ENCODE measurements around the gene CYP1B1. TPM values are rescaled to one million over a fixed set of nuclear protein-coding genes. Genes with fewer than 3 reads are reported as not detected.

Gene CYP1B1
- total and polyA plus RNA-seq, 2 of the 4 experiments (the other 2 are of a cell fraction), result 0.65 to 1.1 TPM

- dilution Hi-C loops (cut with HindIII; ENCODE audit: low sequenced_read_pairs, unreplicated experiment), result no loop called here
- H2BK5ac ChIP-seq (ENCODE audit: low read depth, low read length, poor library complexity, severe bottlenecking), result no peak overlapping the region
- no peak overlapping the region for H3K18ac ChIP-seq (ENCODE audit: low read depth, low read length)
- H3K4me1 ChIP-seq (ENCODE audit: control insufficient read depth, insufficient read depth, low read length), result peaks cover 2% of the 10 kb centered on the region; the same call in 1 of the 2 replicates
- no peaks in the 10 kb centered on the region for H3K79me1 ChIP-seq (ENCODE audit: low read depth in 1 of 2, low read length in 2 of 2)
- no peak overlapping the region for H2AFZ ChIP-seq (replicated peaks; ENCODE audit: low read length, poor library complexity)
- H3K4ac ChIP-seq (ENCODE audit: low read depth, low read length), result no peak overlapping the region
- no peak overlapping the region for H3K4me3 ChIP-seq (ENCODE audit: insufficient read depth, low read depth, low read length)
- intact Hi-C loops (cut with micrococcal nuclease), result no loop called here
- CTCF ChIA-PET, result no interaction called here
- no CpG with 5 or more reads among the region's 2 CpGs for WGBS, 2 experiments (ENCODE audit: extremely low coverage in 2 of 2, insufficient read length in 1 of 2)
- no peak overlapping the region for H2BK15ac ChIP-seq (ENCODE audit: low read depth, low read length)
- H2AK9ac ChIP-seq (replicated peaks; ENCODE audit: low read depth, low read length, poor library complexity), result no peak overlapping the region
- H3K27ac ChIP-seq (ENCODE audit: insufficient read depth, low read length), result no peak overlapping the region
- no peak overlapping the region for H3K9ac ChIP-seq (ENCODE audit: low read depth, low read length)
- H3K9me1 ChIP-seq (ENCODE audit: insufficient read depth, low read length), result no peaks in the 10 kb centered on the region
- no peak for DNase-seq
- H4K8ac ChIP-seq (ENCODE audit: low read depth in 2 of 2, low read length in 2 of 2), result no peak overlapping the region
- no peaks in the 10 kb centered on the region for H3K36me3 ChIP-seq (ENCODE audit: control insufficient read depth, insufficient read depth, low read length)
- TF ChIP-seq MAFK (IDR thresholded peaks at IDR 0.05; ENCODE audit: low read depth, low read length) (no peak), FOS (IDR thresholded peaks at IDR 0.05; ENCODE audit: low read depth, low read length) (no peak), MXI1 (IDR thresholded peaks at IDR 0.05; ENCODE audit: borderline replicate concordance, low read depth, low read length) (no peak), CEBPB (IDR thresholded peaks at IDR 0.05; ENCODE audit: low read depth, low read length) (no peak), NFE2L2 (IDR thresholded peaks at IDR 0.05; ENCODE audit: low read depth, low read length) (no peak), CTCF (conservative IDR thresholded peaks at IDR 0.05; ENCODE audit: low read depth, low read length) (no peak), SMC3 (IDR thresholded peaks at IDR 0.05; ENCODE audit: low read depth, low read length) (no peak), ELK1 (IDR thresholded peaks at IDR 0.05; ENCODE audit: borderline replicate concordance, low read depth, low read length) (no peak), BHLHE40 (IDR thresholded peaks at IDR 0.05; ENCODE audit: low read depth, low read length) (no peak), CHD1 (IDR thresholded peaks at IDR 0.05; ENCODE audit: low read depth, low read length) (no peak), RAD21 (IDR thresholded peaks at IDR 0.05; ENCODE audit: low read length) (no peak), POLR2A (IDR thresholded peaks at IDR 0.05; ENCODE audit: low read depth, low read length) (no peak), MAZ (IDR thresholded peaks at IDR 0.05; ENCODE audit: borderline replicate concordance, low read depth, low read length) (no peak)
- H4K20me1 ChIP-seq (ENCODE audit: insufficient read depth, low read length), result no peaks in the 10 kb centered on the region
- POLR2A ChIA-PET (ENCODE audit: unreplicated experiment), result no interaction called here
- no peak overlapping the region for H3K14ac ChIP-seq (replicated peaks; ENCODE audit: low read depth, low read length)
- H2AK5ac ChIP-seq (ENCODE audit: low read depth, low read length), result no peak overlapping the region
- no peaks in the 10 kb centered on the region; the same call in 1 of the 2 replicates for H3K9me3 ChIP-seq (ENCODE audit: control insufficient read depth, insufficient read depth, low read length)
- H4K91ac ChIP-seq (ENCODE audit: insufficient read depth, low read depth, low read length), result no peak overlapping the region
- H3K56ac ChIP-seq (ENCODE audit: extremely low read depth, insufficient read depth, low read length), result no peak overlapping the region
- no peak overlapping the region for H4K5ac ChIP-seq (ENCODE audit: low read depth, low read length)
- no peak overlapping the region for H2BK120ac ChIP-seq (ENCODE audit: low read depth, low read length)
- H3K23ac ChIP-seq (ENCODE audit: low read depth, low read length), result no peak overlapping the region
- H3K27me3 ChIP-seq (ENCODE audit: control insufficient read depth, insufficient read depth, low read length), result peaks cover 21% of the 10 kb centered on the region
- no peak for ATAC-seq (ENCODE audit: low read depth)
- no peak overlapping the region for H2BK20ac ChIP-seq (ENCODE audit: low read depth, low read length)
- H3K4me2 ChIP-seq (ENCODE audit: low read depth, low read length), result no peak overlapping the region; the same call in 1 of the 2 replicates
- BruUV-seq (replicated peaks), result no TSS peak
- in situ Hi-C loops (cut with MboI; ENCODE audit: low sequenced_read_pairs), result no loop called here
Observed at GRCh38 chr2:38032946-38033345, 43.0 kb downstream of the CYP1B1 start.

Measured in IMR-90 (cell line).